Pancreas (tissue), 10 donors: Measurements from ENCODE around the gene TICAM2. TPM values are rescaled to one million over a fixed set of nuclear protein-coding genes. Genes with fewer than 3 reads are reported as not detected.

Source experiments
- ATAC-seq, 4 donors: fragments of 200-7000 bp; cut with Tn5 transposase; one replicate each; pipeline versions ENCODE4 v1.8.0 to v1.9.1; 2020; ENCODE audit warnings: mild to moderate bottlenecking in 4 of 4, moderate library complexity in 4 of 4
- DNase-seq, 6 donors: peaks; one replicate each; pipeline ENCODE4 v3.0.0-alpha.2; 2020
- FAIRE-seq: peaks from 2 replicates; lab custom pipeline; 2012; peaks lifted over from hg19 to GRCh38; lab: Jason Lieb, UNC
- H3K27ac ChIP-seq, 4 donors: fragments of 200-600 bp; sonication (generic); 1 replicate in 3 of 4; 2 replicates in 1 of 4; pipeline versions ENCODE4 v1.5.0 to v1.8.0; 2020
- H3K27me3 ChIP-seq, 4 donors: fragments of 200-600 bp; one replicate each; pipeline ENCODE4 v1.8.0; 2021
- H3K36me3 ChIP-seq, 3 donors: fragments of 200-600 bp; sonication (generic) in 1 of 3; one replicate each; pipeline versions ENCODE4 v1.5.0 to v1.8.0; 2020 to 2021
- H3K4me1 ChIP-seq, 3 donors: fragments of 200-600 bp; one replicate each; pipeline ENCODE4 v1.8.0; 2021
- H3K4me3 ChIP-seq, 4 donors: fragments of 200-600 bp; sonication (generic) in 2 of 4; one replicate each; pipeline versions ENCODE4 v1.5.0 to v1.8.0; 2020 to 2021
- H3K9me3 ChIP-seq, 4 donors: fragments of 200-600 bp; one replicate each; pipeline ENCODE4 v1.8.0; 2021
- WGBS, 2 donors: extraction: QIAGEN DNeasy Blood & Tissue Kit; methylation state at CpG; one replicate each; pipeline ENCODE4 v1.1.7; 2013; 5-methylcytosine and 5-hydroxymethylcytosine counted together
- intact Hi-C, 3 donors: fragments of 100-400 bp; cut with DNase I; formaldehyde crosslinking; loops; one replicate each; pipeline versions ENCODE4 v1.11.1 to v1.14.2; 2022
- polyA plus RNA-seq, 2 donors: library from polyadenylated mRNA; stranded (reverse); fragments of 200-250 nt; gene quantifications; one replicate each; pipeline ENCODE4 v1.2.3, GENCODE V29; 2013
- total RNA-seq, 6 donors: library from RNA; stranded (reverse); fragmentation: NEBNext Ultra II Directional in 4 of 6; extraction: Animal tissue kit (Norgen Biotek cat#: 25700) in 4 of 6; gene quantifications; one replicate each; pipeline versions ENCODE4 v1.2.1 to v1.2.4, GENCODE V29; 2021 to 2023
- TF ChIP-seq, protein P1 (sequence below), 4 donors: fragments of 200-600 bp; sonication (generic) in 3 of 4; IDR thresholded peaks; one replicate each; pipeline versions ENCODE4 v1.5.0 to v1.8.0; 2021; ENCODE audit warnings: antibody characterized with exemption in 4 of 4
- donor health status: healthy with polysubstance abuse.
- donor health status: DM: no; HTN: no; CAD: no; lungs with moderate emphysema.
- donor health status: DM: no; HTN: no; CAD: no.
- donor health status: control.
- donor health status: control.
- donor health status: Bipolar disorder and iron deficiency.
- donor health status: DM: yes; HTN: yes; CAD: no.
- donor health status: DM: no; HTN: no; CAD: no.
- donor health status: DM: no; HTN: no; CAD: no.
- donor health status: DM: yes; HTN: yes; CAD: no.

Gene TICAM2
- total and polyA plus RNA-seq, 8 donors: 1.4 to 3.4 (median 2.0) TPM

DNA sequence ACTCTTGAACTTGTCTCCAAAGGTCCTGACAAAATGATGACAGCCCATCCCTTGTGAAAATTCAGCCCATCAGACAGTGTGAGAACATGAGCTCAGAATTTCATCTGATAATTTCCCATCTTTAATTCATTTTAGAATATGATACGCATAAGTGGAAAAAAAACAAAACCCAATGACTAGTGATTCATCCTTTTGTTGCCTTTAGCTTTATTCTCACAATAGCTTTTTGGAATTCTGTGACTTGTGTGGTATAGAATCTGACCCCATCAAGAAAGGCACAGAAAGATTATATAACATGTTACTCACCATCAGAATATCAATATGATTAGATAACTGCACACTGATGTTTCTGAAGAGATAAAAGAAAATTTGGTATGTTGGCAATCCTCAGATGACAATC is 39.7 kb upstream of the TICAM2 start:
- no peak for ATAC-seq
- Histone ChIP-seq H3K27ac (no peak overlapping the region), H3K27me3 (no peaks in the 10 kb centered on the region), H3K4me1 (no peaks in the 10 kb centered on the region), H3K4me3 (no peak overlapping the region), H3K9me3 (no peaks in the 10 kb centered on the region), H3K36me3 (no peaks in the 10 kb centered on the region)
- no peak for DNase-seq
- 89 to 92% methylated on average over 1 of the region's 1 CpG for WGBS, 2 donors
- TF ChIP-seq, protein P1, sequence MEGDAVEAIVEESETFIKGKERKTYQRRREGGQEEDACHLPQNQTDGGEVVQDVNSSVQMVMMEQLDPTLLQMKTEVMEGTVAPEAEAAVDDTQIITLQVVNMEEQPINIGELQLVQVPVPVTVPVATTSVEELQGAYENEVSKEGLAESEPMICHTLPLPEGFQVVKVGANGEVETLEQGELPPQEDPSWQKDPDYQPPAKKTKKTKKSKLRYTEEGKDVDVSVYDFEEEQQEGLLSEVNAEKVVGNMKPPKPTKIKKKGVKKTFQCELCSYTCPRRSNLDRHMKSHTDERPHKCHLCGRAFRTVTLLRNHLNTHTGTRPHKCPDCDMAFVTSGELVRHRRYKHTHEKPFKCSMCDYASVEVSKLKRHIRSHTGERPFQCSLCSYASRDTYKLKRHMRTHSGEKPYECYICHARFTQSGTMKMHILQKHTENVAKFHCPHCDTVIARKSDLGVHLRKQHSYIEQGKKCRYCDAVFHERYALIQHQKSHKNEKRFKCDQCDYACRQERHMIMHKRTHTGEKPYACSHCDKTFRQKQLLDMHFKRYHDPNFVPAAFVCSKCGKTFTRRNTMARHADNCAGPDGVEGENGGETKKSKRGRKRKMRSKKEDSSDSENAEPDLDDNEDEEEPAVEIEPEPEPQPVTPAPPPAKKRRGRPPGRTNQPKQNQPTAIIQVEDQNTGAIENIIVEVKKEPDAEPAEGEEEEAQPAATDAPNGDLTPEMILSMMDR (IDR thresholded peaks at IDR 0.05): no peak
- intact Hi-C loops: loop anchor here in 2 of 3 donors (10.0 kb wide), 2 partner anchors 173 to 183 kb away; partner anchors contain the start of gene CDO1 (in 1 of the 2)
- no peak for FAIRE-seq

DNA sequence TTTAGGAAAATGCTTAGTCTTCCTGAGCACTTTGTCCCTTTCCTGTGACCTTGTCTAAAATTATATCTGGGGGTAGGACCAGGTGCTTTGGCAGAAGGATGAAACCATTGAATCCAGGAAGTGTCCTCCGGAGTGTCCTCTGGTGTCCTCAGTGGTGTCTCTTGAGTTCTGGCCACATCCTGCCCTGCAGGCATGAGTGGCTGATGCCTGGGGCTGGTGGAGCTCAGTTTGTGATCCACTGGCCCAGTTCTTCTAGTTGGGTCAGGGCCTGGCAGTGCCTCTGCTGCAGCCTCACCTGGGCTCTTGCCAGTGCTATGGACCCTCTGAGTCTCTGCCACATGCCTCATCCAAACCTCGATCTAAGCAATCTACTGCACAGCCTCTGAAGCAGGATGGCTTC is 38.0 kb upstream of the TICAM2 start:
- intact Hi-C loops: loop anchor here in 2 of 3 donors (10.0 kb wide), 2 partner anchors 175 to 185 kb away; partner anchors contain the start of gene CDO1 (in 1 of the 2)
- Histone ChIP-seq H3K36me3 (no peaks in the 10 kb centered on the region), H3K4me1 (no peaks in the 10 kb centered on the region), H3K27me3 (no peaks in the 10 kb centered on the region), H3K4me3 (no peak overlapping the region), H3K27ac (no peak overlapping the region), H3K9me3 (no peaks in the 10 kb centered on the region)
- no peak for ATAC-seq
- TF ChIP-seq, protein P1 (IDR thresholded peaks at IDR 0.05): no peak
- no peak for FAIRE-seq
- WGBS, 2 donors: 85 to 94% methylated on average over 2 of the region's 2 CpGs
- no peak for DNase-seq

DNA sequence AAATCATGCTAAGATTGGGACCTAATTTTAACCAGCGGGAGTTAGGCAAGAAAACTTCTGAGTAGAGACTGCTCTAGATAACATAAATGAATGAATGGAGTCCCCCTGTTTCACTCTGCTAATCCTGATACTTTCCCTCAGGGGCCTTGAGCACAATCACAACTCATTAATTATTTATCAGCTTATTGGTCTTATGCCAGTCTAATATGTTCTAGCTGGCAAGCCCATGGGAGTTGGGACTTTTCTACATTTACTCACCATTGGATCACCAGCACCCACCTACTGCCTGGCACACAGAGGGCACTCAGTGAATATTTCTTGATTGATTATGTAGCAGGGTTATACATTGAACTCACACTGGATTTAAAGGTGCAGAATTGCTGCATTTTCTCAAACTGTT is 37.1 kb upstream of the TICAM2 start:
- no peak overlapping the region for H3K4me3 ChIP-seq
- H3K4me1 ChIP-seq: no peaks in the 10 kb centered on the region
- no peaks in the 10 kb centered on the region for H3K36me3 ChIP-seq
- DNase-seq (no peak), ATAC-seq (peak; percentile 33 to 63 (median 50)), FAIRE-seq (no peak)
- TF ChIP-seq, protein P1 (IDR thresholded peaks at IDR 0.05): no peak
- no peaks in the 10 kb centered on the region for H3K9me3 ChIP-seq
- intact Hi-C loops: no loop called here
- WGBS, 2 donors: 13 to 22% methylated on average over 1 of the region's 1 CpG
- H3K27ac ChIP-seq: no peak overlapping the region
- no peaks in the 10 kb centered on the region for H3K27me3 ChIP-seq

DNA sequence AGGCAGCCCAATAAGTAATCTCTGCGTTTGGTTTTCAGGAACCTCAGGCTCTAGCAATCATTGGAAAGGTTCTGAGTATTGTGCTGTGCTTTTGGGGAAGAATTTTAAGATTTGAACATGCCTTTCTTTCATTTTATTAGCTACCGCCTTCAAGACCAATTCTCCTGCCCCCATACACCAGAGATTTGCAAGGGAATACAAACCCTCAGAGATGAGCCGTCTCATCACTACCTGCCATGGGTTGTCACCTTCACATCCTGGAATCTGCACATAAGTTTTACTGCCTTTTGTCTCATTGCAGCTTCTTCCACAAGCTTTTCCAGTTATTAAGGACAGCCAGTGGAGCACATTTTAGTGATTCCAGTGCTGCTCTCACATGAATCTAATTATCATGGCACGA is 35.2 kb upstream of the TICAM2 start:
- Histone ChIP-seq H3K4me1 (no peaks in the 10 kb centered on the region), H3K4me3 (no peak overlapping the region), H3K27ac (no peak overlapping the region), H3K36me3 (no peaks in the 10 kb centered on the region), H3K9me3 (no peaks in the 10 kb centered on the region), H3K27me3 (no peaks in the 10 kb centered on the region)
- intact Hi-C loops: no loop called here
- FAIRE-seq (no peak), DNase-seq (no peak), ATAC-seq (no peak)
- TF ChIP-seq, protein P1 (IDR thresholded peaks at IDR 0.05): no peak
- WGBS, 2 donors: 73 to 81% methylated on average over 4 of the region's 4 CpGs

DNA sequence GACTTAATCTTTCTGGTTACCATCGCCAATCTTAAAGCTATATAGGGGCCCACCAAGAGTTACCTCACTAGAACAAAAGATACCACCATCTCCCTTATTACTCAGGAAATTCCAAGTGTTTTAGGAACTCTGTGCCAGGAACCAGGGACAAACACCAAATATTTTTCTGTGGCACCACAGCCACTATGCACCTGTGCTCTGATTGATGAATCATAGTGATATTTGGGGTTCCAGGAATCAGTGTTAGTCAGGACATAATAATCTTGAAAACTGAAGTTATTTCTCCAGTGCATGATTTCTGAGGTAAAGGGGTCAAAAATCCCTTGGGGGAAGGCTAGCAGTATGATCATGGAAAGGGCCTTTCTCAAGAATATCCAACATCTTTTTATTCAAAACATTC is 33.7 kb upstream of the TICAM2 start:
- ATAC-seq: no peak
- intact Hi-C loops: no loop called here
- no peak for FAIRE-seq

More for the DNA sequence above, 33.7 kb upstream of the TICAM2 start:
- H3K27me3 ChIP-seq: no peaks in the 10 kb centered on the region
- H3K36me3 ChIP-seq: no peaks in the 10 kb centered on the region
- no peaks in the 10 kb centered on the region for H3K9me3 ChIP-seq
- DNase-seq: no peak
- H3K4me3 ChIP-seq: no peak overlapping the region
- no peaks in the 10 kb centered on the region for H3K4me1 ChIP-seq
- WGBS, 2 donors: 62 to 77% methylated on average over 1 of the region's 1 CpG
- TF ChIP-seq, protein P1 (IDR thresholded peaks at IDR 0.05): no peak
- H3K27ac ChIP-seq: no peak overlapping the region
